Mucosa of descending colon (tissue), 3 donors: ENCODE results near the gene CNOT6. TPM values are rescaled to one million over a fixed set of nuclear protein-coding genes. Genes with fewer than 3 reads are reported as not detected.

ENCODE experiments used
- ATAC-seq: fragments of 200-7000 bp; cut with Tn5 transposase; one replicate; pipeline ENCODE4 v1.9.1; 2020; ENCODE audit warnings: mild to moderate bottlenecking, moderate library complexity
- DNase-seq, 3 donors: peaks; one replicate each; pipeline ENCODE4 v3.0.0-alpha.2; 2020
- H3K36me3 ChIP-seq: fragments of 200-600 bp; one replicate; pipeline ENCODE4 v1.8.0; 2021; ENCODE audit warnings: low read depth, mild to moderate bottlenecking
- H3K4me1 ChIP-seq: fragments of 200-600 bp; one replicate; pipeline ENCODE4 v1.8.0; 2021; ENCODE audit warnings: low read depth, mild to moderate bottlenecking
- H3K4me3 ChIP-seq: fragments of 200-600 bp; one replicate; pipeline ENCODE4 v1.8.0; 2021; ENCODE audit warnings: mild to moderate bottlenecking
- H3K9me3 ChIP-seq: fragments of 200-600 bp; one replicate; pipeline ENCODE4 v1.8.0; 2021; ENCODE audit warnings: mild to moderate bottlenecking
- intact Hi-C, 2 donors: fragments of 100-400 bp; cut with DNase I in 1 of 2; cut with micrococcal nuclease in 1 of 2; formaldehyde crosslinking; loops; one replicate each; pipeline versions ENCODE4 v1.11.0 to v1.11.1; 2022; cut with DNase I, micrococcal nuclease
- total RNA-seq, 3 donors: library from RNA; stranded (reverse); fragmentation: NEBNext Ultra II Directional in 2 of 3; extraction: Animal tissue kit (Norgen Biotek cat#: 25700) in 2 of 3; gene quantifications; one replicate each; pipeline versions ENCODE4 v1.2.1 to v1.2.4, GENCODE V29; 2021 to 2023
- TF ChIP-seq, protein P1 (sequence below): fragments of 200-600 bp; IDR thresholded peaks from one replicate; pipeline ENCODE4 v1.8.0; 2022; ENCODE audit warnings: antibody characterized with exemption, mild to moderate bottlenecking
- donor health status: DM: no; HTN: no; CAD: no; lungs with moderate emphysema.
- donor health status: DM: no; HTN: no; CAD: no.
- donor health status: DM: no; HTN: yes; CAD: no.

The CNOT6 gene
- total RNA-seq, 3 donors from 2014 or later: 20.9 to 33.7 (median 25.2) TPM

DNA sequence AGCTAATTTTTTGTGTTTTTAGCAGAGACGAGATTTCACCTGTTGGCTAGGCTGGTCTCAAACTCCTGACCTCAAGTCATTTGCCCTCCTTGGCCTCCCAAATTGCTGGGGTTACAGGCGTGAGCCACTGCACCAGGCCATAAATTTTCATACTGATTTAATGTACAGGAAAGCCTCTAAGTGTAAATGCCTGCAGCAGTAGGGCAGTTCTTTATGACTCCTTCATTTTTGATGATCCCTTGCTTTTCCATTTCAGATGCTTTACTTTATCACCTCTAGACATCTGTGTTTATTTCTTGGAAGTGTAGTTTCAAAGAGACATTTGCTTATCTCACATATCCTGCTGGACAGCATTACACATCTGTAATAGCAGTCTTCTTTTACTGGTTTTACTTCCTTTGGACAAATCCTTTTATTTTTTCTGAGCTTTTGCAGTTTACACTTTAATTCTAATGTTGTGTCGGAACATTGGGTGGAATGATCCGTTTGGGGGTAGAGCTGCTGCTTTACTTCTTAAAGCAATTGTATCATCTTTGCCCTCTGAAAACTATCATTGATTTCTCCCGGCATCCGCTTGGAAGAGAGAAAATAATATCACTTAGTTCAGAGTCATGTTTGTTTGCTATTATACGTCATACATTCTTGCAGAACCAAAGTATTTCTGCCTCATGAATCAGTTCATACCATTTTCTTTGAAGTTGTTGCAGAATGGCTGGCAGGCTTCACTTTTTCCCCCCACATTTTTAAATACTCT is 61.2 kb downstream of the CNOT6 start:
- ATAC-seq: no peak
- TF ChIP-seq, protein P1, sequence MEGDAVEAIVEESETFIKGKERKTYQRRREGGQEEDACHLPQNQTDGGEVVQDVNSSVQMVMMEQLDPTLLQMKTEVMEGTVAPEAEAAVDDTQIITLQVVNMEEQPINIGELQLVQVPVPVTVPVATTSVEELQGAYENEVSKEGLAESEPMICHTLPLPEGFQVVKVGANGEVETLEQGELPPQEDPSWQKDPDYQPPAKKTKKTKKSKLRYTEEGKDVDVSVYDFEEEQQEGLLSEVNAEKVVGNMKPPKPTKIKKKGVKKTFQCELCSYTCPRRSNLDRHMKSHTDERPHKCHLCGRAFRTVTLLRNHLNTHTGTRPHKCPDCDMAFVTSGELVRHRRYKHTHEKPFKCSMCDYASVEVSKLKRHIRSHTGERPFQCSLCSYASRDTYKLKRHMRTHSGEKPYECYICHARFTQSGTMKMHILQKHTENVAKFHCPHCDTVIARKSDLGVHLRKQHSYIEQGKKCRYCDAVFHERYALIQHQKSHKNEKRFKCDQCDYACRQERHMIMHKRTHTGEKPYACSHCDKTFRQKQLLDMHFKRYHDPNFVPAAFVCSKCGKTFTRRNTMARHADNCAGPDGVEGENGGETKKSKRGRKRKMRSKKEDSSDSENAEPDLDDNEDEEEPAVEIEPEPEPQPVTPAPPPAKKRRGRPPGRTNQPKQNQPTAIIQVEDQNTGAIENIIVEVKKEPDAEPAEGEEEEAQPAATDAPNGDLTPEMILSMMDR: no peak
- no peaks in the 10 kb centered on the region for H3K36me3 ChIP-seq

DNA sequence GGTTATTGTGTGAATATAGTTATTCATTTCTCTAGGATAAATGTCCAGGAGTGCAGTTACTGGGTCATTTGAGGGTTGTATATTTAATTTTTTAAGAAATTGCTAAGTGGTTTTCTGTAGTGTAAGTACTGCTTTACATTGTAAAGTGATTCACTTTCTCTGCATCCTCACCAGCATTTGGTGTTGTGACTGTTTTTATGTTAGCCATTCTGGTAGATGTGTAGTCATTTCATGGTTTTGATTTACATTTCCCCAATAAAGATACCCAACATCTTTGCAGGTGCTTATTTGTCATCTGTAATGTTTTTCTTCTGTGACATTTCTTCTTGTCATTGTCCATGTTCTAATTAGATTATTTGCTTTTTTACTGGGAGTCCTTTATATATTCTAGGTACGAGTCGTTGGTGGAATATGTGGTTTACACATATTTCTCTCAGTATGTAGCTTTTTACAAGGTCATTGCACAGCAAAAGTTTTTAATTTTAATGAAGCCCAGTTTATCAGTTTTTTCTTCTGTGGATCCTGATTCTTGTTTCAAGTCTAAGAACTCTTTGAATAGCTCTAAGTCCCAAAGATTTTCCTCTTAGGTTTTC is 63.1 kb downstream of the CNOT6 start:
- DNase-seq: no peak
- Histone ChIP-seq H3K36me3 (no peaks in the 10 kb centered on the region), H3K9me3 (no peaks in the 10 kb centered on the region), H3K4me3 (no peak overlapping the region), H3K4me1 (no peaks in the 10 kb centered on the region)
- intact Hi-C loops: no loop called here
- ATAC-seq: no peak
- TF ChIP-seq, protein P1: no peak

More for the DNA sequence above, 61.2 kb downstream of the CNOT6 start:
- DNase-seq: no peak
- H3K9me3 ChIP-seq: no peaks in the 10 kb centered on the region
- H3K4me3 ChIP-seq: no peak overlapping the region
- no peaks in the 10 kb centered on the region for H3K4me1 ChIP-seq
- intact Hi-C loops: no loop called here

DNA sequence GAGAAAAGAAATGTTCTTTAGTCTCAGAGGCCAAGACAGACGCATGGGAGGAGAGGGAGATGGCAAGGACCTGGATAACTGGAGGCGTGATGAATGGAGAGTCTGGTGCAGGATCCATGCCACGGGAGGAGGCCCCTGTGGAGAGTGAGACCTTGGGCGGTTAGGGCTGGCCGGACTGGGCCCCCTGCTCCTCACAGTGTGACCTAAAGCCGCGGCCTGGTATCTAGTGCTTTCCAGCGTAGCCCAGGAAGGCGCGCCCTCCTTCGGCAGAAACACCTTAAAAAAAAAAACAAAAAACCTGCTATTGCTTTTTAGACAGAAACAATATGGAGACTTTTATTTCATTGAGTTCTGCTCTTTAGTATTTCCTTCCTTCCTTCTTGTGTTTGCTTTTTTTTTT is 64.1 kb downstream of the CNOT6 start:
- ATAC-seq (no peak), DNase-seq (no peak)
- no peaks in the 10 kb centered on the region for H3K4me1 ChIP-seq
- TF ChIP-seq, protein P1: no peak
- no peak overlapping the region for H3K4me3 ChIP-seq
- H3K36me3 ChIP-seq: no peaks in the 10 kb centered on the region
- H3K9me3 ChIP-seq: no peaks in the 10 kb centered on the region
- intact Hi-C loops: no loop called here

DNA sequence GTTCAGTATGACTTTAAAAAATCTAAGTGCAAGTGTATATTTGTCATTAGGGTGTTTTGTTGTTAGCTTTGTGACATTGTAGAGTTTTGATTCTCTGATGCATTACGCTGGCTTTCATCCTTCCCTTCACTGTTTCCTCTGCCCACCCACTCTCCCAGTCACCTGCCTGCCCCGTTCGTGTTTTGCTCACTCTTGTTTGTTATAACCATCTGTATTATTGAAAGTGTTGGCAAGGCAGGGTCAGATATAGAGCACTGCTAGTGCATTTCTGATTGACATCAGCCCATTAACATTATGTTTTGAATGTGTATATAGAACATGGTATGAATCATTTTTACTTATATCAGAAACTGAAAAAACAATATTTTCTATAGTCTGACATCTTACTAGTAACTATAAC is 69.8 kb downstream of the CNOT6 start:
- no peaks in the 10 kb centered on the region for H3K4me1 ChIP-seq
- no peak overlapping the region for H3K4me3 ChIP-seq
- ATAC-seq: no peak
- no peak for DNase-seq
- intact Hi-C loops: no loop called here
- TF ChIP-seq, protein P1: no peak
- H3K9me3 ChIP-seq: no peaks in the 10 kb centered on the region
- no peaks in the 10 kb centered on the region for H3K36me3 ChIP-seq

DNA sequence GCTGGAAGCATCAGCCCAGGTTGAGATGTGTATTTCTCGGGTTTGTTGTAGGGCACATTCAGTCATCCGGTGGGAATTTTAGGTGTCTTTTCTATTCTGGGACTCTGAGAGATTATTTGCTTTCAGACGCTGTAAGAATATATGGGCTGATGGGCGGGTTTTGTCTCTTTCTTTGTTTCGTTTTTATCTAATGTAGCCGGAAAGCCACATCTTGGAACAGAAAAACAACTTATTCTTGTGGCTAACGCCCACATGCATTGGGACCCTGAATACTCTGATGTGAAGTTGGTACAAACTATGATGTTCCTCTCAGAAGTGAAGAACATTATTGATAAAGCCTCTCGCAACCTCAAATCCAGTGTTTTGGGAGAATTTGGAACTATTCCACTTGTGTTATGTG is 74.7 kb downstream of the CNOT6 start:
- TF ChIP-seq, protein P1: no peak
- intact Hi-C loops: no loop called here
- ATAC-seq (no peak), DNase-seq (no peak)
- Histone ChIP-seq H3K4me3 (no peak overlapping the region), H3K9me3 (no peaks in the 10 kb centered on the region), H3K36me3 (no peaks in the 10 kb centered on the region), H3K4me1 (no peaks in the 10 kb centered on the region)
